Measurements from ENCODE around the gene CDR2. TPM values are rescaled to one million over a fixed set of nuclear protein-coding genes. Genes with fewer than 3 reads are reported as not detected.
A peak's percentile ranks its signal among the peaks of the same experiment; 100 is the strongest.
"Not testable (repeated sequence)": the region's sequence is repeated elsewhere in the genome, so short reads cannot be mapped to it uniquely, and the experiment has no call there.

The CDR2 gene
- total RNA-seq, 1 donor from 2014 or later = 16.2 TPM

DNA sequence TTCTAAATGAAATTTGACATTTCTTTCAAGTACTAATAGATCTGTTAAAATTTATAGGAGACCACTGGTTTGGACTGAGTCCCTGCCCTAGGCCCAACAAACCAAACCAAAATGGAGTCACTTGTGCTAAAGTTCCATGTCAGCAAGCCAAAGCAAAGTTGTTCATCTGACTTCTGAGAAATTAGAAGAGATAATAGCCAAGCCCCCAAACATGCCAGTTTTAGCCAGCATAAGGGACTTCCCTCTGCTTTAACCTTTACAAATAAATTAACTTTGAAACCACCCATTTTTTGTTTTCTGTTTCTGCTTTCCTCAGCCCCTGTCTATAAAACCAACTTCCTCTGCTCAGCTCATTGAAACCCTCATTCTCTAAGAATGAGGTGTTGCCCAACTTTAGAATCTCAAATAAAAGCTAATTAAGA, 18.9 kb downstream of the CDR2 start:
- Histone ChIP-seq H3K4me1 (peaks cover 35% of the 10 kb centered on the region), H3K4me3 (no peak overlapping the region), H3K9me3 (no peaks in the 10 kb centered on the region), H3K27me3 (ENCODE audit: low read depth) (no peaks in the 10 kb centered on the region), H3K36me3 (peaks cover 4% of the 10 kb centered on the region), H3K27ac (no peak overlapping the region)
- no peak for DNase-seq
- TF ChIP-seq, protein P1, sequence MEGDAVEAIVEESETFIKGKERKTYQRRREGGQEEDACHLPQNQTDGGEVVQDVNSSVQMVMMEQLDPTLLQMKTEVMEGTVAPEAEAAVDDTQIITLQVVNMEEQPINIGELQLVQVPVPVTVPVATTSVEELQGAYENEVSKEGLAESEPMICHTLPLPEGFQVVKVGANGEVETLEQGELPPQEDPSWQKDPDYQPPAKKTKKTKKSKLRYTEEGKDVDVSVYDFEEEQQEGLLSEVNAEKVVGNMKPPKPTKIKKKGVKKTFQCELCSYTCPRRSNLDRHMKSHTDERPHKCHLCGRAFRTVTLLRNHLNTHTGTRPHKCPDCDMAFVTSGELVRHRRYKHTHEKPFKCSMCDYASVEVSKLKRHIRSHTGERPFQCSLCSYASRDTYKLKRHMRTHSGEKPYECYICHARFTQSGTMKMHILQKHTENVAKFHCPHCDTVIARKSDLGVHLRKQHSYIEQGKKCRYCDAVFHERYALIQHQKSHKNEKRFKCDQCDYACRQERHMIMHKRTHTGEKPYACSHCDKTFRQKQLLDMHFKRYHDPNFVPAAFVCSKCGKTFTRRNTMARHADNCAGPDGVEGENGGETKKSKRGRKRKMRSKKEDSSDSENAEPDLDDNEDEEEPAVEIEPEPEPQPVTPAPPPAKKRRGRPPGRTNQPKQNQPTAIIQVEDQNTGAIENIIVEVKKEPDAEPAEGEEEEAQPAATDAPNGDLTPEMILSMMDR (IDR thresholded peaks at IDR 0.05) = no peak
- no peak for ATAC-seq
- intact Hi-C loops (cut with DNase I) = no loop called here

DNA sequence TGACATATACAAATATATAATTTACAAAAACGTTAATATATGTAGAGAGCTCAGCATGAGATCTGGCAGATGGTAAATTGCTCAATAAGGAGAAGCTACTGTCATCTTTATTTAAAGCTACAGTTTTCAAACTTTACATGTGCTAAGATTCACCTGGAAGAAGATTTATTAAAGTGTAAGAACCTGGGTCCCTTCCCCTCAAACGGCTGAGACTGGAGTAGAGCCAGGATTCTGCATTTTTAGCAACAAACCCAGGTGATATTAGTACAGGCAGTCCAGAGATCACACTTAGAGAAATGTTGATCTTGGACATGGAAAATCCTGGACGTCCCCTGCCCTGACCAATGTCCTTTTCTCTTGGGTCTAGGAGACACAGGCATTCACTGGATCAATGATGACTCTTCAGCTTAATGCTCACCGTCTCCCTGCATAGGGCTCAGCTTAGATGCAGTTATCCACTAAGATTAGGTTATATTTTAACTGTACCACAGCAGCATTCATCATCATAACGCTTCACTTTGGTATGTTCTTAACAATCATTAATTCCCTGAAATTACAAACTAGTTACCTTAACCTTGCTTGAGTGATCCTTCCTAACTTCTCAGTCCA, 20.4 kb downstream of the CDR2 start:
- peaks cover 11% of the 10 kb centered on the region for H3K36me3 ChIP-seq
- no peak for ATAC-seq
- H3K4me3 ChIP-seq = no peak overlapping the region
- intact Hi-C loops (cut with DNase I) = no loop called here
- no peak for DNase-seq
- H3K4me1 ChIP-seq = peaks cover 35% of the 10 kb centered on the region
- no peaks in the 10 kb centered on the region for H3K27me3 ChIP-seq (ENCODE audit: low read depth)
- TF ChIP-seq, protein P1 (IDR thresholded peaks at IDR 0.05) = no peak
- no peak overlapping the region for H3K27ac ChIP-seq
- H3K9me3 ChIP-seq = no peaks in the 10 kb centered on the region

GRCh38 chr16:22353191-22353919, 21.1 kb downstream of the CDR2 start:
- H3K4me1 ChIP-seq = peaks cover 35% of the 10 kb centered on the region
- H3K27me3 ChIP-seq (ENCODE audit: low read depth) = no peaks in the 10 kb centered on the region
- ATAC-seq (peak; percentile 57 to 75), DNase-seq (no peak)
- no peak overlapping the region for H3K4me3 ChIP-seq
- TF ChIP-seq, protein P1 (IDR thresholded peaks at IDR 0.05) = no peak
- intact Hi-C loops (cut with DNase I) = no loop called here
- H3K27ac ChIP-seq = no peak overlapping the region
- H3K9me3 ChIP-seq = no peaks in the 10 kb centered on the region
- peaks cover 17% of the 10 kb centered on the region for H3K36me3 ChIP-seq

DNA sequence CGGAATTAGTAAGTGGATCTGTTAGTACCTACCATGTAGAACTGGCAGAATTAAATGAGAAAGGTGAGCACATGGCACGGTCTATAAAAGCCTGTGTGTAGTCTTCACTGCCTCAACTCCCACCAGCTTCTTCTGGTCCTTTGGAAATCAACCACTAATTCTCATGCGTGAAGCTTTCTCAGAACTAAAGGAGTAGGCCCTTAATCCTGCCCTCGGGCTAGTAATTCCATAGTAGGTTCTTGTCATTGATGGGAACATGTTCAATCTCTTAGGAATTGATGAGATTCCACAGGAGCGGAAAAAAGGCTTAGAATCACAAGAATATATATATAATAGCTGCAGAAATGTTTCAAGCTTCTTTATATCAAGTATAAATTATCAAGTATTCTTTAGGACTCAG, 21.7 kb downstream of the CDR2 start:
- H3K27ac ChIP-seq = no peak overlapping the region
- ATAC-seq = no peak
- intact Hi-C loops (cut with DNase I) = no loop called here
- H3K27me3 ChIP-seq (ENCODE audit: low read depth) = no peaks in the 10 kb centered on the region
- no peaks in the 10 kb centered on the region for H3K9me3 ChIP-seq
- peaks cover 24% of the 10 kb centered on the region for H3K36me3 ChIP-seq
- TF ChIP-seq, protein P1 (IDR thresholded peaks at IDR 0.05) = no peak
- H3K4me1 ChIP-seq = peaks cover 29% of the 10 kb centered on the region
- no peak overlapping the region for H3K4me3 ChIP-seq
- DNase-seq = no peak

- no peak overlapping the region for H3K27ac ChIP-seq
- TF ChIP-seq, protein P1 (IDR thresholded peaks at IDR 0.05) = no peak
- H3K4me1 ChIP-seq = peaks cover 27% of the 10 kb centered on the region
- H3K36me3 ChIP-seq = peaks cover 30% of the 10 kb centered on the region
- no peaks in the 10 kb centered on the region for H3K27me3 ChIP-seq (ENCODE audit: low read depth)
- no peaks in the 10 kb centered on the region for H3K9me3 ChIP-seq
- H3K4me3 ChIP-seq = no peak overlapping the region
- intact Hi-C loops (cut with DNase I) = no loop called here
- ATAC-seq = peak; percentile 41 to 81
- no peak for DNase-seq
Observed at GRCh38 chr16:22352140-22352539, 22.3 kb downstream of the CDR2 start.

- peaks cover 41% of the 10 kb centered on the region for H3K36me3 ChIP-seq
- H3K4me1 ChIP-seq = peaks cover 27% of the 10 kb centered on the region
- H3K27me3 ChIP-seq (ENCODE audit: low read depth); ATAC-seq; H3K4me3 ChIP-seq; intact Hi-C loops (cut with DNase I); DNase-seq; H3K27ac ChIP-seq; H3K9me3 ChIP-seq: not testable (repeated sequence)
Observed at GRCh38 chr16:22351017-22351416, 23.4 kb downstream of the CDR2 start.
